Right lobe of liver (tissue), 4 donors: ENCODE results near the gene CLASP2.

ENCODE experiments used
- POLR2A ChIP-seq: fragments of 450-650 bp; IDR thresholded peaks from one replicate; pipeline ENCODE4 v1.6.1; 2017; ENCODE audit warnings: antibody characterized with exemption, mild to moderate bottlenecking
- TF ChIP-seq, protein P1 (sequence below), 4 donors: fragments of 200-600 bp in 3 of 4; fragments of 450-650 bp in 1 of 4; IDR thresholded peaks; one replicate each; pipeline versions ENCODE4 v1.5.1 to v1.8.0; 2016 to 2022; ENCODE audit warnings: antibody characterized with exemption in 4 of 4, mild to moderate bottlenecking in 2 of 4
- donor health status: DM: no; HTN: no; CAD: no.
- donor health status: DM: no; HTN: no; CAD: no.
- donor health status: DM: no; HTN: yes; CAD: no.

DNA sequence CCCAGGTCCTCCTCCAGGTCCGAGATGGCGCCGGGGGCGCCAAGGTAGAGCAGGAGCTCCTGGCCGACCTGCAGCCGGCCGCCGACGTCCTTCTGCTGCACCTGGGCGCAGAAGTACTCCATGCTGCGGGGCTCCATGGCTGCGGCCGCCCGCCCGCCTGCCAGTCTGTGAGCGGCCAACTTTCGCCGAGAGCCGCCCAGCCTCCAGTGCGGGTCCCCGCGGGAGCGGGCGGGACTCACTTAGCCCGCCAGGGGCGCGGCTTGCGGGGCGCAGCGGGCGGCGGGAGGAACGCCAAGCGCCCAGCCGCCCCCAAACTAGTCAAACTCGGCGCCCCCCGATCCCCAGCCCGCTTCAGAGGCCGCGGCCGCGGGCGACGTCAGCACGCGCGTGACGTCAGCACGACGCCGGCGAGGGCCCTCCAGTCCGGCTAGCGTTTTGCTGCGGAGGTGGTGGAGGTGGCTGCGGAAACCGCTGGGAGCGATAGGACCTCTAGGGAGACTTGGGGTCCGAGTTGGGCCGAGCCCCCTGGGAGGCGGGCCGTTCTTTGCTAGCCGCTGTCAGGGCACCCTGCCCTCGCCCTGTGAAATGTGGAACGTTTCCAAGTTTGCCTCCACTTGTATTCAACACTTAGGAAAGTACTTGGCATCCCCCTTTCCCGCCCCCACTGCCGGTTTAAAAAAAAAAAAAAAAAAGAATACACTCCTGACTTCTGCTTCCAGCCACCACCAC, at the start of gene CLASP2:
- TF ChIP-seq, protein P1, sequence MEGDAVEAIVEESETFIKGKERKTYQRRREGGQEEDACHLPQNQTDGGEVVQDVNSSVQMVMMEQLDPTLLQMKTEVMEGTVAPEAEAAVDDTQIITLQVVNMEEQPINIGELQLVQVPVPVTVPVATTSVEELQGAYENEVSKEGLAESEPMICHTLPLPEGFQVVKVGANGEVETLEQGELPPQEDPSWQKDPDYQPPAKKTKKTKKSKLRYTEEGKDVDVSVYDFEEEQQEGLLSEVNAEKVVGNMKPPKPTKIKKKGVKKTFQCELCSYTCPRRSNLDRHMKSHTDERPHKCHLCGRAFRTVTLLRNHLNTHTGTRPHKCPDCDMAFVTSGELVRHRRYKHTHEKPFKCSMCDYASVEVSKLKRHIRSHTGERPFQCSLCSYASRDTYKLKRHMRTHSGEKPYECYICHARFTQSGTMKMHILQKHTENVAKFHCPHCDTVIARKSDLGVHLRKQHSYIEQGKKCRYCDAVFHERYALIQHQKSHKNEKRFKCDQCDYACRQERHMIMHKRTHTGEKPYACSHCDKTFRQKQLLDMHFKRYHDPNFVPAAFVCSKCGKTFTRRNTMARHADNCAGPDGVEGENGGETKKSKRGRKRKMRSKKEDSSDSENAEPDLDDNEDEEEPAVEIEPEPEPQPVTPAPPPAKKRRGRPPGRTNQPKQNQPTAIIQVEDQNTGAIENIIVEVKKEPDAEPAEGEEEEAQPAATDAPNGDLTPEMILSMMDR (IDR thresholded peaks at IDR 0.05): no peak
- TF ChIP-seq POLR2A: peak; percentile 66
